H1 (cell line): Measurements from ENCODE around the gene CPNE8. TPM values are rescaled to one million over a fixed set of nuclear protein-coding genes. Genes with fewer than 3 reads are reported as not detected.

Experiments used
- CTCF ChIA-PET: fragments of 300-600 bp; sonication (Branson Sonifier 250); formaldehyde crosslinking; loops from one replicate; lab custom pipeline; 2021; ENCODE audit not compliant: partially characterized antibody; lab: Charles Lee
- POLR2A ChIA-PET: fragments of 300-600 bp; sonication (Branson Sonifier 250); formaldehyde crosslinking; loops from one replicate; lab custom pipeline; 2021; ENCODE audit warnings: inconsistent platforms; ENCODE audit not compliant: partially characterized antibody; lab: Charles Lee
- DNase-seq, 2 experiments: peaks; one replicate each; pipeline versions ENCODE4 v3.0.0 to v3.0.0-alpha.2; 2010 to 2022; ENCODE audit warnings: low spot score in 2 of 2, low read depth in 1 of 2, mixed read lengths in 1 of 2
- FAIRE-seq: peaks from 2 replicates; lab custom pipeline; 2011; peaks lifted over from hg19 to GRCh38; lab: Jason Lieb, UNC
- H2AFZ ChIP-seq: 2 replicates; pipeline ENCODE4 v1.8.1; 2012; ENCODE audit warnings: low read length, inconsistent platforms
- H2AK5ac ChIP-seq: 2 replicates; pipeline ENCODE4 v1.6.1; 2013; ENCODE audit warnings: low read depth, low read length
- H2BK120ac ChIP-seq: replicated peaks from 2 replicates; pipeline ENCODE3; 2013; ENCODE audit warnings: low read depth, low read length, inconsistent platforms
- H2BK12ac ChIP-seq: 2 replicates; pipeline ENCODE4 v1.6.1; 2013; ENCODE audit warnings: low read depth, low read length
- H2BK15ac ChIP-seq: 2 replicates; pipeline ENCODE4 v1.6.1; 2013; ENCODE audit warnings: low read length
- H2BK20ac ChIP-seq: 2 replicates; pipeline ENCODE4 v1.6.1; 2013; ENCODE audit warnings: low read length
- H2BK5ac ChIP-seq: 2 replicates; pipeline ENCODE4 v1.6.1; 2013; ENCODE audit warnings: low read depth, low read length
- H3K14ac ChIP-seq: 2 replicates; pipeline ENCODE4 v1.6.1; 2013; ENCODE audit warnings: inconsistent platforms; ENCODE audit not compliant: insufficient read length
- H3K18ac ChIP-seq: 2 replicates; pipeline ENCODE4 v1.6.1; 2013; ENCODE audit warnings: low read length; ENCODE audit errors: extremely low read depth
- H3K23ac ChIP-seq: 2 replicates; pipeline ENCODE4 v1.6.1; 2013; ENCODE audit warnings: inconsistent platforms; ENCODE audit not compliant: insufficient read length
- H3K23me2 ChIP-seq: 2 replicates; pipeline ENCODE4 v1.6.1; 2013; ENCODE audit warnings: low read depth, low read length
- H3K27ac ChIP-seq: 2 replicates; pipeline ENCODE4 v1.6.1; 2011; ENCODE audit warnings: low read depth, low read length, inconsistent platforms
- H3K27me3 ChIP-seq, 4 experiments: replicated peaks in 1 of 4; 1 replicate in 1 of 4; 2 replicates in 3 of 4; pipeline versions ENCODE4 v1.6.1 to v1.8.1; 2011 to 2013; ENCODE audit warnings: low read length in 3 of 4, mild to moderate bottlenecking in 3 of 4, inconsistent platforms in 2 of 4, mixed read lengths in 2 of 4, moderate library complexity in 1 of 4; ENCODE audit not compliant: control insufficient read depth in 3 of 4, insufficient read depth in 3 of 4; ENCODE audit errors: extremely low read depth in 1 of 4
- H3K36me3 ChIP-seq, 4 experiments: 2 replicates each; pipeline versions ENCODE4 v1.6.1 to v1.8.1; 2011 to 2013; ENCODE audit warnings: mild to moderate bottlenecking in 4 of 4, low read length in 3 of 4, moderate library complexity in 2 of 4, control low read depth in 1 of 4, inconsistent platforms in 1 of 4; ENCODE audit not compliant: insufficient read depth in 4 of 4, control insufficient read depth in 2 of 4
- H3K4ac ChIP-seq: replicated peaks from 2 replicates; pipeline ENCODE3; 2013; ENCODE audit warnings: low read length, low read depth, mixed read lengths, inconsistent platforms; ENCODE audit not compliant: insufficient read length
- H3K4me1 ChIP-seq, 4 experiments: replicated peaks in 1 of 4; 1 replicate in 1 of 4; 2 replicates in 3 of 4; pipeline versions ENCODE4 v1.6.1 to v1.8.1; 2011 to 2013; ENCODE audit warnings: low read length in 3 of 4, inconsistent platforms in 2 of 4, mixed read lengths in 1 of 4; ENCODE audit not compliant: insufficient read depth in 4 of 4, control insufficient read depth in 3 of 4
- H3K4me2 ChIP-seq, 2 experiments: 2 replicates each; pipeline versions ENCODE4 v1.6.1 to v1.8.1; 2011 to 2013; ENCODE audit warnings: low read depth in 2 of 2, low read length in 2 of 2, control low read depth in 1 of 2, inconsistent platforms in 1 of 2, mild to moderate bottlenecking in 1 of 2; ENCODE audit not compliant: insufficient read depth in 1 of 2
- H3K4me3 ChIP-seq, 4 experiments: fragments of 200-600, 300-600 bp in 1 of 4; sonication (generic), shearing (Covaris generic), sonication (Bioruptor Twin) in 1 of 4; 2 replicates each; pipeline versions ENCODE4 v1.5.1 to v1.8.1; 2011 to 2016; ENCODE audit warnings: low read length in 4 of 4, low read depth in 3 of 4, control low read depth in 2 of 4, inconsistent platforms in 2 of 4, mild to moderate bottlenecking in 2 of 4, mixed read lengths in 1 of 4, moderate library complexity in 1 of 4; ENCODE audit not compliant: insufficient read depth in 2 of 4; ENCODE audit errors: extremely low read depth in 1 of 4
- H3K56ac ChIP-seq: replicated peaks from 2 replicates; pipeline ENCODE3; 2013; ENCODE audit warnings: low read depth, mild to moderate bottlenecking, mixed read lengths, low read length, inconsistent platforms; ENCODE audit not compliant: insufficient read length
- H3K79me1 ChIP-seq: 2 replicates; pipeline ENCODE4 v1.6.1; 2013; ENCODE audit warnings: low read depth, low read length, control low read depth
- H3K79me2 ChIP-seq, 2 experiments: 2 replicates each; pipeline versions ENCODE4 v1.6.1 to v1.8.1; 2012 to 2013; ENCODE audit warnings: low read length in 2 of 2, mild to moderate bottlenecking in 2 of 2, inconsistent platforms in 1 of 2; ENCODE audit not compliant: insufficient read depth in 2 of 2, control insufficient read depth in 1 of 2
- H3K9ac ChIP-seq, 4 experiments: replicated peaks in 1 of 4; 1 replicate in 1 of 4; 2 replicates in 3 of 4; pipeline versions ENCODE4 v1.6.1 to v1.8.1; 2011 to 2013; ENCODE audit warnings: low read depth in 3 of 4, low read length in 3 of 4, control low read depth in 2 of 4, mild to moderate bottlenecking in 2 of 4, moderate library complexity in 2 of 4, inconsistent platforms in 1 of 4; ENCODE audit errors: extremely low read depth in 1 of 4
- H3K9me3 ChIP-seq, 2 experiments: 2 replicates each; pipeline versions ENCODE4 v1.6.1 to v1.8.1; 2012 to 2013; ENCODE audit warnings: mild to moderate bottlenecking in 2 of 2, moderate library complexity in 2 of 2, control low read depth in 1 of 2, inconsistent platforms in 1 of 2, low read depth in 1 of 2, low read length in 1 of 2, mixed read lengths in 1 of 2; ENCODE audit not compliant: insufficient read depth in 2 of 2
- H4K20me1 ChIP-seq, 2 experiments: replicated peaks in 1 of 2; 2 replicates each; pipeline versions ENCODE3 to v1.8.1; 2011 to 2013; ENCODE audit warnings: inconsistent platforms in 2 of 2, low read length in 2 of 2, mild to moderate bottlenecking in 1 of 2; ENCODE audit not compliant: insufficient read depth in 2 of 2, control insufficient read depth in 1 of 2
- H4K5ac ChIP-seq: 2 replicates; pipeline ENCODE4 v1.6.1; 2013; ENCODE audit warnings: low read length, low read depth, mixed read lengths, inconsistent platforms; ENCODE audit not compliant: insufficient read length
- H4K8ac ChIP-seq: 2 replicates; pipeline ENCODE4 v1.8.0; 2013; ENCODE audit warnings: mild to moderate bottlenecking, moderate library complexity, low read length, inconsistent platforms; ENCODE audit not compliant: insufficient read depth; ENCODE audit errors: extremely low read depth
- H4K91ac ChIP-seq: replicated peaks from 2 replicates; pipeline ENCODE3; 2013; ENCODE audit warnings: low read length, mixed read lengths, inconsistent platforms; ENCODE audit not compliant: insufficient read length
- BCL11A ChIP-seq, 2 experiments: IDR thresholded peaks; one replicate each; pipeline ENCODE4 v1.6.1; 2011; ENCODE audit warnings: low read depth in 2 of 2, low read length in 2 of 2, mild to moderate bottlenecking in 2 of 2
- KDM4A ChIP-seq: IDR thresholded peaks from one replicate; pipeline ENCODE4 v1.7.1; 2012; ENCODE audit warnings: low read depth, mild to moderate bottlenecking, moderate library complexity, low read length, inconsistent platforms; ENCODE audit not compliant: severe bottlenecking
- WGBS, 2 experiments: shearing (Covaris generic) in 1 of 2; methylation state at CpG; one replicate each; pipeline versions ENCODE4 v1.1.6 to v1.1.7; 2013 to 2015; ENCODE audit warnings: low lambda C conversion rate in 2 of 2, mixed read lengths in 2 of 2, inconsistent platforms in 1 of 2, low coverage in 1 of 2, missing lambda C conversion rate in 1 of 2; ENCODE audit not compliant: insufficient replicate concordance in 2 of 2, insufficient coverage in 1 of 2, insufficient read length in 1 of 2; ENCODE audit errors: extremely low coverage in 1 of 2, missing lambda C conversion rate in 1 of 2; 5-methylcytosine and 5-hydroxymethylcytosine counted together
- polyA plus RNA-seq, 7 experiments: library from polyadenylated mRNA; depleted of rRNA in 3 of 7; stranded (reverse) in 5 of 7; unstranded in 2 of 7; fragments of >200 nt in 5 of 7; fragments of 200-250 nt in 2 of 7; gene quantifications; 1 replicate in 5 of 7; 2 replicates in 1 of 7; 4 replicates in 1 of 7; pipeline versions ENCODE4 v1.2.1 to v1.2.3, GENCODE V29; 2011 to 2013; ENCODE audit warnings: missing spikeins in 2 of 7, mixed read lengths in 2 of 7
- total RNA-seq: library from RNA; stranded (reverse); fragmentation: NEBNext Ultra II Directional; extraction: Animal tissue kit (Norgen Biotek cat#: 25700); gene quantifications from 2 replicates; pipeline ENCODE4 v1.2.1, GENCODE V29; 2021

CPNE8 gene
- total and polyA plus RNA-seq, 2 of the 8 experiments (the other 6 are each of a cell fraction or from before 2014, with no cell fraction given): 2.5 to 6.8 TPM

- Histone ChIP-seq H2BK15ac (no peak overlapping the region), H3K56ac (no peak overlapping the region), H3K36me3 (no peaks in the 10 kb centered on the region), H3K4me3 (no peak overlapping the region), H4K5ac (no peak overlapping the region), H3K4ac (no peak overlapping the region), H4K91ac (no peak overlapping the region), H2BK20ac (no peak overlapping the region), H3K4me1 (peaks cover 0 to 1% (median 0%) of the 10 kb centered on the region in 4 experiments; a peak in 1 of 7 replicates), H4K8ac (peak overlapping the region; percentile 57; the same call in 1 of the 2 replicates), H3K23ac (no peak overlapping the region), H2BK120ac (no peak overlapping the region), H3K27me3 (no peaks in the 10 kb centered on the region), H2BK12ac (no peak overlapping the region), H3K18ac (no peak overlapping the region), H3K79me2 (no peaks in the 10 kb centered on the region), H3K14ac (no peak overlapping the region), H3K9ac (no peak overlapping the region), H3K9me3 (no peaks in the 10 kb centered on the region), H2BK5ac (no peak overlapping the region), H2AFZ (peak overlapping the region; percentile 33; the same call in 1 of the 2 replicates), H3K27ac (no peak overlapping the region), H3K23me2 (no peaks in the 10 kb centered on the region), H2AK5ac (no peak overlapping the region), H4K20me1 (no peaks in the 10 kb centered on the region), H3K4me2 (no peak overlapping the region), H3K79me1 (no peaks in the 10 kb centered on the region)
- 82% methylated on average over 5 of the region's 5 CpGs; no CpG with 5 or more reads in 1 of the 2 experiments for WGBS, 2 experiments
- TF ChIP-seq BCL11A (IDR thresholded peaks at IDR 0.05; ENCODE audit: low read depth in 2 of 2, low read length in 2 of 2) (no peak), KDM4A (no peak)
- no peak for FAIRE-seq
- ChIA-PET CTCF (interaction anchor here (1.0 to 1.8 kb wide), 4 partner anchors 9 to 501 kb away, joined by 3 to 6 read pairs (median 4); no protein-coding TSS in a partner anchor), POLR2A (no interaction called here)
- DNase-seq: no peak
Measured at GRCh38 chr12:38912116-38912515, 6.7 kb upstream of the CPNE8 start.
